Astrocyte (in vitro differentiated cells and primary cell): ENCODE results near the gene EGR1. TPM values are rescaled to one million over a fixed set of nuclear protein-coding genes. Genes with fewer than 3 reads are reported as not detected.

Experiments
- DNase-seq: peaks from one replicate; pipeline ENCODE4 v3.0.0-alpha.2; 2010; ENCODE audit warnings: low read depth
- FAIRE-seq: peaks from 2 replicates; lab custom pipeline; 2011; peaks lifted over from hg19 to GRCh38; lab: Jason Lieb, UNC
- H2AFZ ChIP-seq: 2 replicates; pipeline ENCODE4 v1.6.0; 2012; ENCODE audit warnings: low read depth, low read length, inconsistent platforms
- H3K27ac ChIP-seq: 2 replicates; pipeline ENCODE4 v1.5.1; 2011; ENCODE audit warnings: low read depth, low read length, inconsistent platforms
- H3K27me3 ChIP-seq: 2 replicates; pipeline ENCODE4 v1.6.0; 2011; ENCODE audit warnings: low read length, inconsistent platforms; ENCODE audit not compliant: insufficient read depth
- H3K36me3 ChIP-seq: 2 replicates; pipeline ENCODE4 v1.5.1; 2011; ENCODE audit warnings: low read length, inconsistent platforms; ENCODE audit not compliant: insufficient read depth
- H3K4me1 ChIP-seq: 2 replicates; pipeline ENCODE4 v1.5.1; 2011; ENCODE audit warnings: low read length, inconsistent platforms; ENCODE audit not compliant: insufficient read depth
- H3K4me2 ChIP-seq: 2 replicates; pipeline ENCODE4 v1.6.0; 2012; ENCODE audit warnings: low read length, inconsistent platforms
- H3K4me3 ChIP-seq: 2 replicates; pipeline ENCODE4 v1.5.1; 2011; ENCODE audit warnings: low read depth, mild to moderate bottlenecking, low read length, inconsistent platforms; ENCODE audit not compliant: insufficient read depth
- H3K79me2 ChIP-seq: 2 replicates; pipeline ENCODE4 v1.6.0; 2012; ENCODE audit warnings: mild to moderate bottlenecking, low read length, inconsistent platforms; ENCODE audit not compliant: insufficient read depth
- H3K9ac ChIP-seq: 2 replicates; pipeline ENCODE4 v1.6.0; 2012; ENCODE audit warnings: mild to moderate bottlenecking, low read length, inconsistent platforms
- H3K9me3 ChIP-seq: 2 replicates; pipeline ENCODE4 v1.5.1; 2012; ENCODE audit warnings: low read depth, mild to moderate bottlenecking, low read length, inconsistent platforms; ENCODE audit not compliant: insufficient read depth
- H4K20me1 ChIP-seq: 2 replicates; pipeline ENCODE4 v1.6.0; 2012; ENCODE audit warnings: low read length, inconsistent platforms; ENCODE audit not compliant: insufficient read depth
- H3K27ac Mint-ChIP-seq: one replicate; pipeline ENCODE4 v1.8.0; 2021; ENCODE audit warnings: mild to moderate bottlenecking, mixed read lengths; ENCODE audit not compliant: unreplicated experiment
- H3K27me3 Mint-ChIP-seq: one replicate; pipeline ENCODE4 v1.8.0; 2021; ENCODE audit warnings: low read depth, mixed read lengths; ENCODE audit not compliant: unreplicated experiment
- H3K36me3 Mint-ChIP-seq: one replicate; pipeline ENCODE4 v1.8.0; 2021; ENCODE audit warnings: low read depth, mixed read lengths; ENCODE audit not compliant: unreplicated experiment
- H3K4me1 Mint-ChIP-seq: one replicate; pipeline ENCODE4 v1.8.0; 2021; ENCODE audit warnings: low read depth, mixed read lengths; ENCODE audit not compliant: unreplicated experiment
- H3K4me3 Mint-ChIP-seq: one replicate; pipeline ENCODE4 v1.8.0; 2021; ENCODE audit warnings: mild to moderate bottlenecking, moderate library complexity, mixed read lengths; ENCODE audit not compliant: unreplicated experiment
- H3K9me3 Mint-ChIP-seq: one replicate; pipeline ENCODE4 v1.8.0; 2021; ENCODE audit warnings: mild to moderate bottlenecking, mixed read lengths; ENCODE audit not compliant: unreplicated experiment
- EZH2 ChIP-seq: IDR thresholded peaks from 2 replicates; pipeline ENCODE4 v1.6.1; 2012; ENCODE audit warnings: mild to moderate bottlenecking, low read length, inconsistent platforms; ENCODE audit not compliant: insufficient read depth
- total RNA-seq: library from RNA; stranded (reverse); gene quantifications from 2 replicates; pipeline ENCODE4 v1.2.1, GENCODE V29; 2021
- TF ChIP-seq, protein P1 (sequence below): IDR thresholded peaks from 2 replicates; pipeline ENCODE4 v1.5.1; 2011; ENCODE audit warnings: low read depth, mild to moderate bottlenecking, inconsistent platforms, low read length, moderate library complexity; ENCODE audit not compliant: insufficient read depth

The EGR1 gene
- total RNA-seq, 1 donor from 2014 or later = 31.5 TPM

DNA sequence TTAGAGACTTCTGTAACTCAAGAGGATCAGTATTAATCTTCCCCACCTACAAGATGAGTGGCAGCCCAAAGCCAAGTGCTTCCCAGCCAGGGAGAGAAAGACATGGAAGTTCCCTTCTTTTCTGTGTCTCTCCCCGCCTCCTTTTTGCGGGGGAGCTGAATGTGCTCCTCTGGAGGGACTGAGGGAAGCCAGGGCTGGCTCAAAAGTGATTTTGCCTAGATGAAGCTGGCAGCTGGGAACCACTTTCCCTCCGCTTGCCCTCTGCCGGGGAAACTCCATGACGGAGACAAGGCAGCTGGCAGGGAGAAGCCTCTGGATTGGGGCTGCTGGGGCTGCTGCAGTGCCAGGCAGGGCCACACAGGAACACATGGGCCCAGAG, 24.4 kb downstream of the EGR1 start:
- FAIRE-seq = no peak
- H3K27me3 ChIP-seq = no peaks in the 10 kb centered on the region
- H3K36me3 Mint-ChIP-seq = no peaks in the 10 kb centered on the region
- peaks cover 6% of the 10 kb centered on the region for H3K4me1 Mint-ChIP-seq
- H3K9ac ChIP-seq = no peak overlapping the region
- H3K4me1 ChIP-seq = peaks cover 30% of the 10 kb centered on the region
- no peak overlapping the region for H3K4me2 ChIP-seq
- H2AFZ ChIP-seq = no peak overlapping the region
- no peaks in the 10 kb centered on the region for H4K20me1 ChIP-seq
- no peaks in the 10 kb centered on the region for H3K9me3 Mint-ChIP-seq
- no peaks in the 10 kb centered on the region for H3K36me3 ChIP-seq
- H3K9me3 ChIP-seq = no peaks in the 10 kb centered on the region
- no peak overlapping the region for H3K4me3 Mint-ChIP-seq
- no peaks in the 10 kb centered on the region for H3K79me2 ChIP-seq
- no peak overlapping the region for H3K4me3 ChIP-seq
- no peak overlapping the region for H3K27ac Mint-ChIP-seq
- DNase-seq = no peak
- no peak overlapping the region for H3K27ac ChIP-seq
- H3K27me3 Mint-ChIP-seq = peaks cover 38% of the 10 kb centered on the region
- no peak for TF ChIP-seq EZH2
- TF ChIP-seq, protein P1, sequence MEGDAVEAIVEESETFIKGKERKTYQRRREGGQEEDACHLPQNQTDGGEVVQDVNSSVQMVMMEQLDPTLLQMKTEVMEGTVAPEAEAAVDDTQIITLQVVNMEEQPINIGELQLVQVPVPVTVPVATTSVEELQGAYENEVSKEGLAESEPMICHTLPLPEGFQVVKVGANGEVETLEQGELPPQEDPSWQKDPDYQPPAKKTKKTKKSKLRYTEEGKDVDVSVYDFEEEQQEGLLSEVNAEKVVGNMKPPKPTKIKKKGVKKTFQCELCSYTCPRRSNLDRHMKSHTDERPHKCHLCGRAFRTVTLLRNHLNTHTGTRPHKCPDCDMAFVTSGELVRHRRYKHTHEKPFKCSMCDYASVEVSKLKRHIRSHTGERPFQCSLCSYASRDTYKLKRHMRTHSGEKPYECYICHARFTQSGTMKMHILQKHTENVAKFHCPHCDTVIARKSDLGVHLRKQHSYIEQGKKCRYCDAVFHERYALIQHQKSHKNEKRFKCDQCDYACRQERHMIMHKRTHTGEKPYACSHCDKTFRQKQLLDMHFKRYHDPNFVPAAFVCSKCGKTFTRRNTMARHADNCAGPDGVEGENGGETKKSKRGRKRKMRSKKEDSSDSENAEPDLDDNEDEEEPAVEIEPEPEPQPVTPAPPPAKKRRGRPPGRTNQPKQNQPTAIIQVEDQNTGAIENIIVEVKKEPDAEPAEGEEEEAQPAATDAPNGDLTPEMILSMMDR = no peak

DNA sequence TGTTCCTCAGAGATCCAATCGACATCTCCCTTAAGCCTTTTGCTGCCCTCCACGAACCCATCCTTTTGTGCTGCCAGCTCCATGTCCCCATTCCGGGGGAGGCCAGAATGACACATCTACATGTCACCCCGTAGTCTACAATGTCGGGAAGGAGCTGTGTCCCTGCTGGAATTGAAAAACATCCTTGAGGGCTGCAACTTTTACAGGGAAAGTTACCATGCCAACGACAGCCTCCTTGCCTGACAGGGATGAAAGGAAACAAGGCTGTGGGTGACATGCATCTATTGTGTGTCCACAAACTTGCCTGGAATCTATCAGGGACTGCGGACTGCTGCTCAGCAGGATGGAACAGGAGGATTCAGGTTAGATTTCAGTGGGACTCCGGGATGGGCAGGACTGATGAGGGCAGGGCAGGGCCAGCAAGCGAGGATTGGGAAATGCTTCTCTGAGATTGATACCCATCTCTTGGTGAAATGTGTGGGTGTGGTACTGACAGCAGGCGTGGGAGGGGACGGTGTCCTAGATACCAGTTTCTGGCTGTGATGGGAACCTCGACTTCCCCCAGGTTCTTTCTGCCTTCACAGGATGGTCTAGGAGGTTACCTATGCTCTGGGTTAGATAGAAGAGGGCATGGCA, 25.5 kb downstream of the EGR1 start:
- Mint-ChIP-seq H3K36me3 (no peaks in the 10 kb centered on the region), H3K9me3 (no peaks in the 10 kb centered on the region), H3K27ac (no peak overlapping the region), H3K27me3 (peaks cover 33% of the 10 kb centered on the region), H3K4me1 (peaks cover 10% of the 10 kb centered on the region), H3K4me3 (peak overlapping the region; percentile 57)
- Histone ChIP-seq H4K20me1 (no peaks in the 10 kb centered on the region), H3K4me1 (peaks cover 30% of the 10 kb centered on the region), H3K36me3 (no peaks in the 10 kb centered on the region), H3K27me3 (no peaks in the 10 kb centered on the region), H3K9ac (no peak overlapping the region), H3K9me3 (no peaks in the 10 kb centered on the region), H3K79me2 (no peaks in the 10 kb centered on the region), H2AFZ (no peak overlapping the region), H3K4me2 (peak overlapping the region; percentile 87), H3K27ac (no peak overlapping the region), H3K4me3 (no peak overlapping the region)
- DNase-seq (no peak), FAIRE-seq (no peak)
- no peak for TF ChIP-seq EZH2
- TF ChIP-seq, protein P1 = no peak

DNA sequence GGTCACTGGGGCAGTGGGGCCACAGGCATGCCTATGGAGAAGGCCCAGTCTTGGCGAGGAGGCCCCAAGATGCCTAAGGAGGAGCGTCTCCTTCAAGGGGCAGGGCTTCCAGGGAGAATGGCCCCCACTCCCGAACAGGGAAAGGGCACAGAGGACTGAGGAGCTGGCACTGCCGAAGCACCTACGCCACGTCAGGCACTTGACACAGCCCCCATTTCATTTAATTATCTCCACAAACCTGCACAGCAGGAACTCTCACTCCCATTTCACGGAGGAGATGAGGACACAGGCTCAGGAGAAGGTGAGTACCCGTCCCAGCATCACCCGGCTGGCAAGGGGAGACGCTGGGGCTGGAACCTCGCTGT, 26.0 kb downstream of the EGR1 start:
- Histone ChIP-seq H3K27me3 (no peaks in the 10 kb centered on the region), H3K4me1 (peaks cover 30% of the 10 kb centered on the region), H3K9me3 (no peaks in the 10 kb centered on the region), H3K36me3 (no peaks in the 10 kb centered on the region), H3K9ac (peak overlapping the region; percentile 46), H3K4me3 (peak overlapping the region; percentile 46), H2AFZ (no peak overlapping the region), H4K20me1 (no peaks in the 10 kb centered on the region), H3K79me2 (no peaks in the 10 kb centered on the region), H3K27ac (no peak overlapping the region), H3K4me2 (peak overlapping the region; percentile 87)
- no peak for DNase-seq
- Mint-ChIP-seq H3K4me3 (peak overlapping the region; percentile 57), H3K4me1 (peaks cover 10% of the 10 kb centered on the region), H3K9me3 (no peaks in the 10 kb centered on the region), H3K36me3 (no peaks in the 10 kb centered on the region), H3K27me3 (peaks cover 32% of the 10 kb centered on the region), H3K27ac (no peak overlapping the region)
- no peak for FAIRE-seq
- TF ChIP-seq, protein P1 = no peak
- TF ChIP-seq EZH2 = no peak
